Measurements from ENCODE around the gene RPTOR. TPM values are rescaled to one million over a fixed set of nuclear protein-coding genes. Genes with fewer than 3 reads are reported as not detected.

Gene RPTOR
- polyA plus RNA-seq, 1 donor (not counting 4 experiments of a cell fraction or from before 2014, with no cell fraction given) = 4.0 TPM

GRCh38 chr17:80676096-80676466, 131.4 kb downstream of the RPTOR start:
- no peak for DNase-seq (ENCODE audit: low read depth, low spot score)
- dilution Hi-C loops (cut with MboI; ENCODE audit: extremely low pct_ligation_motif_present, low sequenced_read_pairs) = no loop called here
- H4K20me1 ChIP-seq (ENCODE audit: control insufficient read depth, extremely low read depth, insufficient read depth, low read length) = peaks cover 4% of the 10 kb centered on the region
- H3K27me3 ChIP-seq (ENCODE audit: control insufficient read depth, extremely low read depth, insufficient read depth, low read length) = no peaks in the 10 kb centered on the region
- no peak overlapping the region for H3K9ac ChIP-seq (ENCODE audit: control insufficient read depth, extremely low read depth, insufficient read depth, low read length)
- no peaks in the 10 kb centered on the region for H3K9me3 ChIP-seq (ENCODE audit: control insufficient read depth, low read depth, low read length)
- H3K9me1 ChIP-seq (ENCODE audit: control insufficient read depth, extremely low read depth, insufficient read depth, low read length) = no peaks in the 10 kb centered on the region
- H3K4me1 ChIP-seq (ENCODE audit: control insufficient read depth, extremely low read depth, insufficient read depth, low read length) = peaks cover 6% of the 10 kb centered on the region
- no peak overlapping the region for H3K4me3 ChIP-seq (ENCODE audit: control insufficient read depth in 2 of 3, extremely low read depth in 1 of 3, insufficient read depth in 2 of 3, low read depth in 1 of 3, low read length in 3 of 3)
- H3K4me2 ChIP-seq (ENCODE audit: control insufficient read depth, extremely low read depth, insufficient read depth, low read depth, low read length) = no peak overlapping the region
- peaks cover 0 to 3% of the 10 kb centered on the region in 2 experiments for H3K36me3 ChIP-seq (ENCODE audit: control insufficient read depth in 2 of 2, extremely low read depth in 1 of 2, insufficient read depth in 2 of 2, low read length in 2 of 2)
- no peak overlapping the region for H2AFZ ChIP-seq (ENCODE audit: control insufficient read depth, low read length)
- FAIRE-seq = no peak
- no peak overlapping the region for H3K27ac ChIP-seq (ENCODE audit: control insufficient read depth, insufficient read depth, low read length)
- peaks cover 18% of the 10 kb centered on the region for H3K79me2 ChIP-seq (ENCODE audit: control insufficient read depth, insufficient read depth, low read length)
- no peak for TF ChIP-seq CTCF (optimal IDR thresholded peaks at IDR 0.05 in 1 of 3, IDR thresholded peaks at IDR 0.05 in 1 of 3, conservative IDR thresholded peaks at IDR 0.05 in 1 of 3; ENCODE audit: extremely low read depth in 1 of 3, insufficient read depth in 2 of 3, low read length in 3 of 3)
- TF ChIP-seq EZH2 (IDR thresholded peaks at IDR 0.05; ENCODE audit: low read length) = no peak

- DNase-seq (ENCODE audit: low read depth, low spot score) (no peak), FAIRE-seq (no peak)
- dilution Hi-C loops (cut with MboI; ENCODE audit: extremely low pct_ligation_motif_present, low sequenced_read_pairs) = no loop called here
- Histone ChIP-seq H3K9me1 (ENCODE audit: control insufficient read depth, extremely low read depth, insufficient read depth, low read length) (no peaks in the 10 kb centered on the region), H3K79me2 (ENCODE audit: control insufficient read depth, insufficient read depth, low read length) (peaks cover 20% of the 10 kb centered on the region), H3K27ac (ENCODE audit: control insufficient read depth, insufficient read depth, low read length) (no peak overlapping the region), H3K27me3 (ENCODE audit: control insufficient read depth, extremely low read depth, insufficient read depth, low read length) (no peaks in the 10 kb centered on the region), H3K36me3 (ENCODE audit: control insufficient read depth in 2 of 2, extremely low read depth in 1 of 2, insufficient read depth in 2 of 2, low read length in 2 of 2) (peaks cover 0 to 4% of the 10 kb centered on the region in 2 experiments), H3K4me3 (ENCODE audit: control insufficient read depth in 2 of 3, extremely low read depth in 1 of 3, insufficient read depth in 2 of 3, low read depth in 1 of 3, low read length in 3 of 3) (no peak overlapping the region), H3K4me2 (ENCODE audit: control insufficient read depth, extremely low read depth, insufficient read depth, low read depth, low read length) (no peak overlapping the region), H3K9ac (ENCODE audit: control insufficient read depth, extremely low read depth, insufficient read depth, low read length) (no peak overlapping the region), H3K4me1 (ENCODE audit: control insufficient read depth, extremely low read depth, insufficient read depth, low read length) (peaks cover 6% of the 10 kb centered on the region), H2AFZ (ENCODE audit: control insufficient read depth, low read length) (no peak overlapping the region), H4K20me1 (ENCODE audit: control insufficient read depth, extremely low read depth, insufficient read depth, low read length) (peaks cover 4% of the 10 kb centered on the region), H3K9me3 (ENCODE audit: control insufficient read depth, low read depth, low read length) (no peaks in the 10 kb centered on the region)
- TF ChIP-seq CTCF (optimal IDR thresholded peaks at IDR 0.05 in 1 of 3, IDR thresholded peaks at IDR 0.05 in 1 of 3, conservative IDR thresholded peaks at IDR 0.05 in 1 of 3; ENCODE audit: extremely low read depth in 1 of 3, insufficient read depth in 2 of 3, low read length in 3 of 3) (no peak), EZH2 (IDR thresholded peaks at IDR 0.05; ENCODE audit: low read length) (no peak)
These were observed 131.9 kb downstream of the RPTOR start for GRCh38 chr17:80676564-80676963.

Data from keratinocyte (primary cell).